PFSK-1 (cell line): ENCODE results near the gene PAQR7.

Experiments used
- FOXP2 ChIP-seq: optimal IDR thresholded peaks from 2 replicates; pipeline ENCODE3; 2011; ENCODE audit warnings: borderline replicate concordance, control low read depth, inconsistent platforms; ENCODE audit not compliant: insufficient read depth; ENCODE audit errors: extremely low read length, extremely low read depth
- POLR2AphosphoS5 ChIP-seq: IDR thresholded peaks from 2 replicates; pipeline ENCODE4 v1.6.1; 2012; ENCODE audit warnings: low read depth, mild to moderate bottlenecking, control low read depth, low read length, moderate library complexity
- SIN3A ChIP-seq: IDR thresholded peaks from 2 replicates; pipeline ENCODE4 v1.6.1; 2012; ENCODE audit warnings: mild to moderate bottlenecking, low read length, moderate library complexity, borderline replicate concordance; ENCODE audit not compliant: insufficient read depth
- TAF1 ChIP-seq: IDR thresholded peaks from 2 replicates; pipeline ENCODE4 v1.6.1; 2012; ENCODE audit warnings: low read length, control low read depth, borderline replicate concordance; ENCODE audit not compliant: insufficient read depth
- TF ChIP-seq, protein P1 (sequence below), 2 experiments: IDR thresholded peaks; 2 replicates each; pipeline versions ENCODE4 v1.6.1 to v1.8.0; 2011 to 2012; ENCODE audit warnings: low read depth in 2 of 2, low read length in 2 of 2, control low read depth in 1 of 2, inconsistent platforms in 1 of 2, mild to moderate bottlenecking in 1 of 2, moderate library complexity in 1 of 2; ENCODE audit not compliant: insufficient read depth in 1 of 2

PAQR7 gene

DNA sequence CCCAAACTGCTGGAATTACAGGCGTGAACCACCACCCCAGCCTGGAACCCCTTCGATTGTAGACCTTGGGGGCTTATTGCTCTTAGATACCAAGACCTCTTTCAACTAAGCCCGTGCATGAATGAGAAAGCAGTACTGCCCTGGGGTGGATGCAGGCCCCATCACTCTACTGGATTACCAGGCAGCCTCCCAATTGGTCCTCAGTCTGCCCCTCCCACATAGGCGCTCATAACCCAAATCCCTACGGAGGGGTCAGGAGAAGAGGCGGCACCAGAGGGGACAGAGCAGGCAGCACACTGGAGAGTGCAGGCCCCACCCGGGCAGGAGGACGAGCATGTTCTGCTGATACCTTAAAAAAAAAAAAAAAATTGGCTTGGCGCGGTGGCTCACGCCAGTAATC, 43.1 kb upstream of the PAQR7 start:
- no peak for TF ChIP-seq POLR2AphosphoS5
- no peak for TF ChIP-seq TAF1
- TF ChIP-seq SIN3A, result no peak
- no peak for TF ChIP-seq FOXP2
- TF ChIP-seq, protein P1, sequence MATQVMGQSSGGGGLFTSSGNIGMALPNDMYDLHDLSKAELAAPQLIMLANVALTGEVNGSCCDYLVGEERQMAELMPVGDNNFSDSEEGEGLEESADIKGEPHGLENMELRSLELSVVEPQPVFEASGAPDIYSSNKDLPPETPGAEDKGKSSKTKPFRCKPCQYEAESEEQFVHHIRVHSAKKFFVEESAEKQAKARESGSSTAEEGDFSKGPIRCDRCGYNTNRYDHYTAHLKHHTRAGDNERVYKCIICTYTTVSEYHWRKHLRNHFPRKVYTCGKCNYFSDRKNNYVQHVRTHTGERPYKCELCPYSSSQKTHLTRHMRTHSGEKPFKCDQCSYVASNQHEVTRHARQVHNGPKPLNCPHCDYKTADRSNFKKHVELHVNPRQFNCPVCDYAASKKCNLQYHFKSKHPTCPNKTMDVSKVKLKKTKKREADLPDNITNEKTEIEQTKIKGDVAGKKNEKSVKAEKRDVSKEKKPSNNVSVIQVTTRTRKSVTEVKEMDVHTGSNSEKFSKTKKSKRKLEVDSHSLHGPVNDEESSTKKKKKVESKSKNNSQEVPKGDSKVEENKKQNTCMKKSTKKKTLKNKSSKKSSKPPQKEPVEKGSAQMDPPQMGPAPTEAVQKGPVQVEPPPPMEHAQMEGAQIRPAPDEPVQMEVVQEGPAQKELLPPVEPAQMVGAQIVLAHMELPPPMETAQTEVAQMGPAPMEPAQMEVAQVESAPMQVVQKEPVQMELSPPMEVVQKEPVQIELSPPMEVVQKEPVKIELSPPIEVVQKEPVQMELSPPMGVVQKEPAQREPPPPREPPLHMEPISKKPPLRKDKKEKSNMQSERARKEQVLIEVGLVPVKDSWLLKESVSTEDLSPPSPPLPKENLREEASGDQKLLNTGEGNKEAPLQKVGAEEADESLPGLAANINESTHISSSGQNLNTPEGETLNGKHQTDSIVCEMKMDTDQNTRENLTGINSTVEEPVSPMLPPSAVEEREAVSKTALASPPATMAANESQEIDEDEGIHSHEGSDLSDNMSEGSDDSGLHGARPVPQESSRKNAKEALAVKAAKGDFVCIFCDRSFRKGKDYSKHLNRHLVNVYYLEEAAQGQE (IDR thresholded peaks at IDR 0.05; ENCODE audit: insufficient read depth in 1 of 2, low read depth in 2 of 2, low read length in 2 of 2), result no peak

DNA sequence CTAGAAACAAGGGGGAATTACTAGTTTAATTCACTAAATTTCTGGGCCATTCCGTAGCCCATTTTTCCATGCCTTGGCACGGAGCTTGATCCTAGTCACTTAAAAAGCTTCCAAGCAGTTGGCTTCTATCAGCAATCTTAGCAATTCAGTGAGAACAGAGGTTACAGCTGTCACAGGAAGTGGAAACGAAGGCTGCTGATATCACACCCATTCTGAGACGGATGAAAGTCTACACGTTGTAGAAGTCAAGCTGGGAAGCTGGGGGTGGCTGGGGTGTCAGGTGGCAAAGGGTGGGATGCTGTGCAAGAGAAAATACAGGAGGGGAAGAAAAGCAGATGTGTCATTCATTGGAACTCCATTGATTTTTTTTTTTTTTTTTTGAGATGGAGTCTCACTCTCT, 42.5 kb upstream of the PAQR7 start:
- TF ChIP-seq SIN3A, result no peak
- TF ChIP-seq, protein P1 (IDR thresholded peaks at IDR 0.05; ENCODE audit: insufficient read depth in 1 of 2, low read depth in 2 of 2, low read length in 2 of 2), result no peak

DNA sequence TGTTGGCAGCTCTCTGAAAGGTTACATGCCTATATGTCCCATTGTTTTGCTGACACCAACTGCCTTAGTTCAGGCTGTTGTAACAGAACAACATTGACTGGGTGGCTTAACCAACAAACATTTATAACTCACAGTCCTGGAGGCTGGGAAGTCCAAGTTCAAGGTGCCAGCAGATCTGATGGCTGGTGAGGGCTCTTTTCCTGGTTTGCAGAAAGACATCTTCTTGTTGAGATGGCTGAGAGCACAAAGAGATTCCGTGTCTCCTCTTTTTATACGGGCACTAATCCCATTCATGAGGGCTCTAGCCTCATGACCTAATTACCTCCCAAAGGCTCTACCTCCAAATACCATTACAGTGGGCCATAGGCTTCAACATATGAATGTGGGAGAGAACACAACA, 41.0 kb upstream of the PAQR7 start:
- TF ChIP-seq POLR2AphosphoS5 (no peak), FOXP2 (no peak), TAF1 (no peak), SIN3A (no peak)
- TF ChIP-seq, protein P1 (IDR thresholded peaks at IDR 0.05; ENCODE audit: insufficient read depth in 1 of 2, low read depth in 2 of 2, low read length in 2 of 2), result no peak

DNA sequence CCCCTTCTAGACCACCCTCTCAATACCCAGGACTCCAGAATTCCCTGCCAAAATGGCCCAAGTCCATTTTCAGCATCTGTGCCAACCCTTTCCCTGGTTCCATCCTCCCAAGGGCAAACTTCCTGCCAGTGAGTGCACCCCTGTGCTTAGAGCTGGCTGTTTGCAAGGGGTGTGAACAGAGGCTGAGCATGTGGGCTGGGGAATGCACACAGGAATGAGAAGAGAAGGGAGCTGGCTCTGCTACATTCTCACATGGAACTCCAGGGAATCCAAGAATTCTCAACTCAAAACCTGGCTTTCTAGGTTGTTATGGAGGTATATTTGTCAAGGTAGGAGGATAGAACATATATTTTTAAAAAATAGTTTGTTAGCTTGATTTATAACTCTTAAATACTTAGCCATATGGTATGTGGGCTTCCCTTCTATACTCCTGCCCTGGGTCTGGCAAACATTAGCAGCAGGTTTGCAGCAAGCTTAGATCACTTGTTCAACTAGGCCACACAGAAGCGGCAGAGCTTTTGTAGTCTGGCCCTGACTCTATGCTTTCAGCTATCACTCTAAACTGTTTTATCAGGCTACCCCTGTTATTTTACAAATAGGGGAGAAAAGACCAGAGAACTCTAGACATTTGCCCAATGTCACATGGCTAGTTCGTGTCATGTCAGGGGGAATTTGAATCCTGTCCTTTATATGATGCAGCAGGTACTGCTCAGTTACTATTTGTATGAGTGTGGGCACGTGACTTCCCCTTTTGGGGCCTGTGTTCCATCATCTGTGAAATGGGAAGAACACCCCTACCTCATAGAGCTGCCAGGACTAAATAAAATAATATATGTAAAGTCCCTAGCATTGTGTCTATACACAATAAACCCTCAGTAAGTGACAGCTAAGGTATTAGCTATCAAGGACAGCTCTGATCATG, 38.8 kb upstream of the PAQR7 start:
- TF ChIP-seq POLR2AphosphoS5 (no peak), TAF1 (no peak)

DNA sequence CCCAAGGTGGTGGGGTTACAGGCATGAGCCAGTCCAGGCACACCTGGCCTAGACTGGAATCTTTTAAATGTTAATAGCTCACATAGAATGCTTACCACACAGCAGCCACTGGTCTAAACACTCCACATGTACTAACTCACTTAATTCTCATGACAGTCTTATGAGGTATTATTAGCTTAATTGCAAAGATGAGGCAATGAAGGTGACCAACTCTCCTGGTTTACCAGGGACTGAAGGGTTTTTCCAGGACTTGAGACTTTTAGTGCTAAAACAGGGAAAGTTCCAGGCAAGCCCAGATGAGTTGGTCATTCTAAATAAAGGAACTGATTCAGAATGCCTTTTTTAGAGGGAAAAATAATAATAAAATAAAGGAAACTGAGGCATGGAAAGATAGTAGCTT, 37.7 kb upstream of the PAQR7 start:
- TF ChIP-seq FOXP2 (no peak), POLR2AphosphoS5 (no peak), TAF1 (no peak), SIN3A (no peak)
- TF ChIP-seq, protein P1 (IDR thresholded peaks at IDR 0.05; ENCODE audit: insufficient read depth in 1 of 2, low read depth in 2 of 2, low read length in 2 of 2), result no peak
